Esophagus (tissue), 2 donors: ENCODE measurements around the gene PCDHA6. TPM values are rescaled to one million over a fixed set of nuclear protein-coding genes. Genes with fewer than 3 reads are reported as not detected.
"Not testable (repeated sequence)": the region's sequence is repeated elsewhere in the genome, so short reads cannot be mapped to it uniquely, and the experiment has no call there.

Experiments
- H3K27ac ChIP-seq, 2 donors: one replicate each; pipeline ENCODE4 v1.5.1; 2013; ENCODE audit warnings: low read depth in 2 of 2, mild to moderate bottlenecking in 2 of 2, inconsistent platforms in 1 of 2, low read length in 1 of 2, moderate library complexity in 1 of 2
- H3K27me3 ChIP-seq, 2 donors: one replicate each; pipeline ENCODE4 v1.6.1; 2013; ENCODE audit warnings: low read length in 2 of 2, control low read depth in 1 of 2, mild to moderate bottlenecking in 1 of 2; ENCODE audit not compliant: insufficient read depth in 2 of 2, control insufficient read depth in 1 of 2
- H3K36me3 ChIP-seq, 2 donors: one replicate each; pipeline ENCODE4 v1.6.1; 2013; ENCODE audit warnings: low read length in 1 of 2; ENCODE audit not compliant: control insufficient read depth in 2 of 2, insufficient read depth in 2 of 2
- H3K4me1 ChIP-seq, 2 donors: one replicate each; pipeline ENCODE4 v1.6.1; 2013; ENCODE audit warnings: low read length in 1 of 2; ENCODE audit not compliant: control insufficient read depth in 2 of 2, insufficient read depth in 2 of 2
- H3K4me3 ChIP-seq, 2 donors: one replicate each; pipeline ENCODE4 v1.5.1; 2013; ENCODE audit warnings: low read length in 2 of 2, mild to moderate bottlenecking in 2 of 2, low read depth in 1 of 2, moderate library complexity in 1 of 2
- H3K9me3 ChIP-seq, 2 donors: one replicate each; pipeline ENCODE4 v1.6.1; 2013; ENCODE audit warnings: mild to moderate bottlenecking in 2 of 2, low read depth in 1 of 2, low read length in 1 of 2, moderate library complexity in 1 of 2; ENCODE audit not compliant: control insufficient read depth in 2 of 2, insufficient read depth in 1 of 2
- WGBS, 2 donors: extraction: QIAGEN DNeasy Blood & Tissue Kit; methylation state at CpG; one replicate each; pipeline ENCODE4 v1.1.7; 2013; 5-methylcytosine and 5-hydroxymethylcytosine counted together
- polyA plus RNA-seq, 2 donors: library from polyadenylated mRNA; stranded (reverse); fragments of 200-250 nt; gene quantifications; one replicate each; pipeline ENCODE4 v1.2.3, GENCODE V29; 2013
- donor health status: healthy with polysubstance abuse.
- donor health status: Bipolar disorder and iron deficiency.

Gene PCDHA6
- polyA plus RNA-seq, 2 donors = 0.02 TPM; not detected in 1

DNA sequence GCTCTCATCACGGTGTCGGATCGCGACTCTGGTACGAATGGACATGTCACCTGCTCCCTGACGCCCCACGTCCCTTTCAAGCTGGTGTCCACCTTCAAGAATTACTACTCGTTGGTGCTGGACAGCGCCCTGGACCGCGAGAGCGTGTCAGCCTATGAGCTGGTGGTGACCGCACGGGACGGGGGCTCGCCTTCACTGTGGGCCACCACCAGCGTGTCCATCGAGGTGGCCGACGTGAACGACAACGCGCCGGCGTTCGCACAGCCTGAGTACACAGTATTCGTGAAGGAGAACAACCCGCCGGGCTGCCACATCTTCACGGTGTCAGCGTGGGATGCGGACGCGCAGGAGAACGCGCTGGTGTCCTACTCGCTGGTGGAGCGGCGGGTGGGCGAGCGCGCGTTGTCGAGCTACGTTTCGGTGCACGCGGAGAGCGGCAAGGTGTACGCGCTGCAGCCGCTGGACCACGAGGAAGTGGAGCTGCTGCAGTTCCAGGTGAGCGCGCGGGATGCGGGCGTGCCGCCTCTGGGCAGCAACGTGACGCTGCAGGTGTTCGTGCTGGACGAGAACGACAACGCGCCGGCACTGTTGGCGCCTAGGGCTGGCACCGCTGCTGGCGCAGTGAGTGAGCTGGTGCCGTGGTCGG is 31.6 kb upstream of the PCDHA6 start:
- H3K27ac ChIP-seq, H3K27me3 ChIP-seq, H3K4me1 ChIP-seq, H3K36me3 ChIP-seq: not testable (repeated sequence)
- H3K9me3 ChIP-seq = peaks cover 12 to 22% of the 10 kb centered on the region in 2 donors
- peak overlapping the region in 1 of 2 donors; percentile 13 for H3K4me3 ChIP-seq
- WGBS, 2 donors = 55 to 60% methylated on average over 72 of the region's 72 CpGs

GRCh38 chr5:140796718-140797095 is 31.1 kb upstream of the PCDHA6 start:
- Histone ChIP-seq H3K4me1 (no peaks in the 10 kb centered on the region), H3K27me3 (no peaks in the 10 kb centered on the region), H3K27ac (no peak overlapping the region), H3K36me3 (no peaks in the 10 kb centered on the region), H3K4me3 (peak overlapping the region in 1 of 2 donors; percentile 13), H3K9me3 (peaks cover 12 to 25% of the 10 kb centered on the region in 2 donors)
- 56 to 62% methylated on average over 39 of the region's 39 CpGs for WGBS, 2 donors

DNA sequence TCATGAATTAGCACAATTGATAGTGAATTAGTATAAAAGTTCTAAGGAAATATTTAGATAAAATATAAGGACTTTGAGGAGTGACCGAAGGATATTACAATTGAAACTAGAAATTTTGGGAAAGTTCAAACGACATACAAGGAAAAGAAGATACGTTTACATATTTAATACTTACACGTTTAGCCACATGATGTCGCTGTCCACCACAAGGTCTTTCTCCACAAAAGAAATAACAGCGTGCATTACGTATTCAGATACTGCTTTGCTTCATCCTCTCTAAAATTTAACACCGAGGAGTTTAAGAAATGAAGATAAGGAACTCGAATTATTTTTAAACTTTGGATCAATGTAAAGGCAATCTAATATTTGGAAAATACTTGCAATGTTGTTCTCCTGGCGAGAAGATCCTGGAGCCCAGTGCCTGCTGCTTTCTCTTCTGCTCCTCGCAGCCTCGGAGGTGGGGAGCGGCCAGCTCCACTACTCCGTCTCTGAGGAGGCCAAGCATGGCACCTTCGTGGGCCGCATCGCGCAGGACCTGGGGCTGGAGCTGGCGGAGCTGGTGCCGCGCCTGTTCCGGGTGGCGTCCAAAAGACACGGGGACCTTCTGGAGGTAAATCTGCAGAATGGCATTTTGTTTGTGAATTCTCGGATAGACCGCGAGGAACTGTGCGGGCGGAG is 26.8 kb upstream of the PCDHA6 start, which contains the start of gene PCDHA3:
Gene PCDHA3, plus strand, starts transcription at position 242 of the 678 bp plus-strand sequence.
- Histone ChIP-seq H3K9me3 (peaks cover 19 to 30% of the 10 kb centered on the region in 2 donors), H3K4me3 (no peak within 1 kb of the TSS), H3K36me3 (no peaks in the 10 kb centered on the region), H3K27ac (no peak within 1 kb of the TSS), H3K4me1 (peaks cover 0 to 4% of the 10 kb centered on the region in 2 donors), H3K27me3 (peaks cover 0 to 2% of the 10 kb centered on the region in 2 donors)
- WGBS, 2 donors = 23 to 25% methylated on average over 29 of the region's 29 CpGs

GRCh38 chr5:140801494-140801841 is 26.3 kb upstream of the PCDHA6 start:
- H3K27ac ChIP-seq = no peak overlapping the region
- H3K27me3 ChIP-seq = peaks cover 0 to 2% of the 10 kb centered on the region in 2 donors
- H3K9me3 ChIP-seq = peaks cover 14 to 26% of the 10 kb centered on the region in 2 donors
- 19 to 22% methylated on average over 16 of the region's 16 CpGs for WGBS, 2 donors
- H3K36me3 ChIP-seq = no peaks in the 10 kb centered on the region
- no peak overlapping the region for H3K4me3 ChIP-seq
- peaks cover 0 to 4% of the 10 kb centered on the region in 2 donors for H3K4me1 ChIP-seq

DNA sequence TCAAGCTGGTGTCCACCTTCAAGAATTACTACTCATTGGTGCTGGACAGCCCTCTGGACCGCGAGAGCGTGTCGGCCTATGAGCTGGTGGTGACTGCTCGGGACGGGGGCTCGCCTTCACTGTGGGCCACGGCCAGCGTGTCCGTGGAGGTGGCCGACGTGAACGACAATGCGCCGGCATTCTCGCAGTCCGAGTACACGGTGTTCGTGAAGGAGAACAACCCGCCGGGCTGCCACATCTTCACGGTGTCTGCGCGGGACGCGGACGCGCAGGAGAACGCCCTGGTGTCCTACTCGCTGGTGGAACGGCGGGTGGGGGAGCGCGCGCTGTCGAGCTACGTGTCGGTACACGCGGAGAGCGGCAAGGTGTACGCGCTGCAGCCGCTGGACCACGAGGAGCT is 25.4 kb upstream of the PCDHA6 start:
- H3K4me1 ChIP-seq, H3K27me3 ChIP-seq, H3K27ac ChIP-seq, H3K4me3 ChIP-seq, H3K36me3 ChIP-seq: not testable (repeated sequence)
- 51 to 54% methylated on average over 45 of the region's 45 CpGs for WGBS, 2 donors
- peaks cover 11 to 21% of the 10 kb centered on the region in 2 donors for H3K9me3 ChIP-seq

- Histone ChIP-seq H3K4me1 (peaks cover 0 to 4% of the 10 kb centered on the region in 2 donors), H3K27ac (no peak overlapping the region), H3K36me3 (no peaks in the 10 kb centered on the region), H3K27me3 (peaks cover 0 to 2% of the 10 kb centered on the region in 2 donors), H3K9me3 (peaks cover 11 to 21% of the 10 kb centered on the region in 2 donors), H3K4me3 (no peak overlapping the region)
- 49 to 51% methylated on average over 44 to 53 of the region's 53 CpGs for WGBS, 2 donors
Measured at GRCh38 chr5:140802781-140803271, 24.9 kb upstream of the PCDHA6 start.

GRCh38 chr5:140806834-140807775 is 20.7 kb upstream of the PCDHA6 start, which contains the start of gene PCDHA4:
Gene PCDHA4, plus strand, starts transcription at chr5:140807068.
- Histone ChIP-seq H3K27ac (no peak within 1 kb of the TSS), H3K36me3 (no peaks in the 10 kb centered on the region), H3K4me3 (no peak within 1 kb of the TSS), H3K4me1 (peaks cover 0 to 4% of the 10 kb centered on the region in 2 donors), H3K27me3 (peaks cover 0 to 2% of the 10 kb centered on the region in 2 donors), H3K9me3 (peaks cover 18 to 29% of the 10 kb centered on the region in 2 donors)
- WGBS, 2 donors = 20 to 24% methylated on average over 35 to 38 of the region's 47 CpGs

GRCh38 chr5:140808241-140808888 is 19.4 kb upstream of the PCDHA6 start:
- H3K27me3 ChIP-seq, H3K36me3 ChIP-seq, H3K4me1 ChIP-seq, H3K4me3 ChIP-seq, H3K27ac ChIP-seq: not testable (repeated sequence)
- peaks cover 11 to 17% of the 10 kb centered on the region in 2 donors for H3K9me3 ChIP-seq
- WGBS, 2 donors = 62 to 66% methylated on average over 62 of the region's 62 CpGs

- no peaks in the 10 kb centered on the region for H3K4me1 ChIP-seq
- 69 to 73% methylated on average over 42 to 43 of the region's 43 CpGs for WGBS, 2 donors
- H3K36me3 ChIP-seq = no peaks in the 10 kb centered on the region
- no peaks in the 10 kb centered on the region for H3K27me3 ChIP-seq
- no peak overlapping the region for H3K27ac ChIP-seq
- H3K9me3 ChIP-seq = peaks cover 11 to 16% of the 10 kb centered on the region in 2 donors
- no peak overlapping the region for H3K4me3 ChIP-seq
Measured at GRCh38 chr5:140808889-140809291, 18.9 kb upstream of the PCDHA6 start.
